ENCODE measurements around the gene EBI3.
"Not testable (repeated sequence)": the region's sequence is repeated elsewhere in the genome, so short reads cannot be mapped to it uniquely, and the experiment has no call there.

Gene EBI3

DNA sequence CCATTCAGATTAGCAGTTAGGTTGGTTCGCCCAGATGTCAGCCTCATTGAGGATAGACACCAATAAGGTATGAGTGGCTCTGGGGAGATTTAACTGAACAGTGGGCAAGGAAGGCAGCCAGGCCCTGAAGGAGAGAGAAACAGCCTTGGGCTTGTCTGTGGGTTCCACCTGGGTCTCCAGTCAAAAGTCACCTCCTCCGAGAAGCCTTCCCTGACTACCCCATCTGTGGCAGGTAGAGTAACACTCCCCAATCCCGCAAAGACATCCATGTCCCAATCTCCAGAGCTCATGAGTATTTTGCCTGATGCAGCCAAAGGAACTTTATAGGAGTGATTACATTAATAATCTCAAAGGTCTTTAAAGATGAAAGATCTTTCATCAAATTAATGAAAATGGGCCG, 9.5 kb downstream of the EBI3 start:
- no peak for DNase-seq (ENCODE audit: low read depth in 2 of 2)
- no peak overlapping the region for H3K4me3 ChIP-seq (replicated peaks in 1 of 2; ENCODE audit: low read depth in 2 of 2, low read length in 2 of 2)
- TF ChIP-seq CTCF (IDR thresholded peaks at IDR 0.05; ENCODE audit: low read depth, low read length): no peak

DNA sequence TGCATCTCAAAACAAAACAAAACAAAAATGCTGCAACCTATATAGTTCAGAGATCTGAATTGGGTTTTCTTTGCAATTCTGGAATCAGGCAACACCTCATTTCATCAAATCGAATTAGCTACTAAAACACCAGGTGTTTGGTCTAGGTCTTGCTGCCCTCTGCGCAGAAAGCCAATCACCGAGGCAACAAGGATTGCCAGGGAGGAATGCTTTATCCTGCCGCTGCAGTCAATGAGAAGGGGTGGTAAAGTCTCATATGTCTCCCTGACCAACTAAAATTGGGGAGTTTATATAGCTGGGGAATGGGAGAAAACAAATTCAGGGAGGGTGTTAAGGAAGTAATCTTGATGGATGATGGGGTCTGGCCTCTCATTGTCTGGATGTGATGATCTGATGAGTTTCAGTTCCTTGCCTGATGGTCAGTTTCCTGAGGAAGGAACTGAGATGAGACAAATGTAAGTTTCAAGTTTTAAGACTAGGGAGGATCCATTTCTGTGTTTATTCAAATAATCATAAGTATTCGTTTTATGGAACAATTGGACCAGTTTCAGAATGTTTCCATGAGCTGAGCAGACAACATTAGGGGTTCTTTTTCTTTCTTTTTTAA, 12.6 kb downstream of the EBI3 start:
- no peak for DNase-seq (ENCODE audit: low read depth in 2 of 2)
- H3K4me3 ChIP-seq (replicated peaks in 1 of 2; ENCODE audit: low read depth in 2 of 2, low read length in 2 of 2): no peak overlapping the region
- no peak for TF ChIP-seq CTCF (IDR thresholded peaks at IDR 0.05; ENCODE audit: low read depth, low read length)

- not testable (repeated sequence) for H3K4me3 ChIP-seq (replicated peaks in 1 of 2; ENCODE audit: low read depth in 2 of 2, low read length in 2 of 2); DNase-seq (ENCODE audit: low read depth in 2 of 2)
These were observed 16.6 kb downstream of the EBI3 start for GRCh38 chr19:4245938-4246337.

DNA sequence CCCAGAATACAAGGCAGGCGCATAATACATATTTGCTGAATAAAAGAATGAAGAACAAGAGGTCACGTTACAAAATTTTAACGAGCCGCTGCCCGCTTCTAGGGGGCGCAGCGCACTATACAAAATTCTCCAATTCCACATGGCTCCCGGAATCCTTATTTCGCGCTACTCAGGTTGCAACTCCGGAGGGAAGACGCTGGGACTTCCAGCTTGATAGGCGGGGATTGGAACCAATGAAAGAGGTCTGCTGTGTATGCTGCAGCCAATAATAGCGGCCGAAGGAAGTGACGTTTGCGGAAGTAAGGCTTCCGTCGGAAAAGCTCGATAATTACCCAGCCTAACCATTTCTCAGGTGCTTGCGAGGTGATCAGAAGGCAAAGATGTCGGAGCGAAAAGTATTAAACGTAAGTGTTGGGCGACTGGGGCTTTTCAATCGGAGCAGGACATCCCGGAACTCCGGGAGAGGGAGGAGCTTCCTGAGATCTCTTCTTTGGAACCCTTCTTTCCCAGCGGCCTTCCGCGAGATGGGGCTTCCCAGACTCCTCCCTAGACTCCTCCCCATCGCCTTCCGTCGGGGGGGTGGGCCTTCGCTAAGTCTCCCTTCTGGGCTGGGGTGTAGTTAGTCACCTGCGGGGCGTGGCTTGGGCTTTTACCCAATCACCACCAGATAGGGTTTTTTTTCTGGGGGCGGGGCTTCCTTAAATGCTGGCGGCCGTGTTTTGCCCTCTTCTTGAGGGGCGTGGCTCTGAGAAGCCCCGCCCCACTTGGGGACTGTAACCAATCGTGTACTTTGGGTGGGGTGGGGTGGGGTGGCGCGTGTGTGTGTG, 17.7 kb downstream of the EBI3 start, which contains the start of gene YJU2:
YJU2 (plus strand) TSS at position 314 of the 827 bp plus-strand sequence; CDS start at position 381, 67 bp downstream.
- peak within 1 kb of the TSS; percentile 70 to 84 for H3K4me3 ChIP-seq (replicated peaks in 1 of 2; ENCODE audit: low read depth in 2 of 2, low read length in 2 of 2)
- peak; percentile 48 for TF ChIP-seq CTCF (IDR thresholded peaks at IDR 0.05; ENCODE audit: low read depth, low read length)

DNA sequence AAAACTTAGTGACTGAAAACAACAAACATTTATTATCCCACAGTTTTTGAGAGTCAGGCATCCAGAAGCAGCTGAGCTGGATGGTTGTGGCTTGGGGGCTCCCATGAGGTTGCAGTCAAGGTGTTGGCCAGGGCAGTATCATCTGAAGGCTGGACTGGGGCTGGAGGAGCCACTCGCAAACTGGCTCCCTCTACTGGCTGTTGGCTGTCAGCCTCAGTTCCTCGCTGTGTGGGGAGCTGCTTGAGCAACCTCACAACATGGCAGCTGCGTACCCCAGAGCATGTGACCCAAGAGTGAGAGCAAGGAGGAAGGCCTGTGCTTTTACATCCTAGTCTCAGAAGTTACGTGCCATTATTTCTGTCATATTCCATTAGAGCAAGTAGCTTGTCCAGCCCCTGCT, 27.2 kb downstream of the EBI3 start:
- no peak overlapping the region for H3K4me3 ChIP-seq (replicated peaks in 1 of 2; ENCODE audit: low read depth in 2 of 2, low read length in 2 of 2)
- TF ChIP-seq CTCF (IDR thresholded peaks at IDR 0.05; ENCODE audit: low read depth, low read length): peak; percentile 22
- peak in 1 of 2 donors; percentile 11 for DNase-seq (ENCODE audit: low read depth in 2 of 2)

More for the DNA sequence above, 17.7 kb downstream of the EBI3 start, which contains the start of gene YJU2:
- peak; percentile 100 for DNase-seq (ENCODE audit: low read depth in 2 of 2)

DNA sequence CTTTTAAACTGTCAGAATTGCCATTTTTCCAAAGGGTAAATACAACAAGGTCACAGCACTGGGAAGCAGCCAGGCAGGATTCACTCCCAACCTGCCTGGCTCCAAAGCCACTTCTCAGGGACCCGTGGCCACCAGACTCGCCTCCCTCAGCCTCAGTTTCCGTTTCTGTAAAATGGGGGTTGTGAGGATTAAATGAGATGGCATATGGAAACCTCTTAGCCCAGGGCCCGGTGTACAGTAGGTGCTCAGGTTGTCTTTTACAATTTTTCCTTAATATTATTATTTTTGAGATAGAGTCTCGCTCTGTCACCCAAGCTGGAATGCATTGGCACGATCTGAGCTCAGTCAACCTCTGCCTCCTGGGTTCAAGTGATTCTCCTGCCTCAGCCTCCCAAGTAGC, 27.7 kb downstream of the EBI3 start:
- no peak overlapping the region for H3K4me3 ChIP-seq (replicated peaks in 1 of 2; ENCODE audit: low read depth in 2 of 2, low read length in 2 of 2)
- TF ChIP-seq CTCF (IDR thresholded peaks at IDR 0.05; ENCODE audit: low read depth, low read length): no peak
- no peak for DNase-seq (ENCODE audit: low read depth in 2 of 2)

GRCh38 chr19:4258181-4258580, 28.9 kb downstream of the EBI3 start:
- no peak overlapping the region for H3K4me3 ChIP-seq (replicated peaks in 1 of 2; ENCODE audit: low read depth in 2 of 2, low read length in 2 of 2)
- no peak for DNase-seq (ENCODE audit: low read depth in 2 of 2)
- TF ChIP-seq CTCF (IDR thresholded peaks at IDR 0.05; ENCODE audit: low read depth, low read length): no peak

Measured in cardiac fibroblast (primary cell).